OCI-LY7 (cell line): ENCODE results near the gene MYH6.

Experiments used
- EZH2phosphoT487 ChIP-seq: fragments of 200-600 bp; sonication (generic); IDR thresholded peaks from 2 replicates; pipeline ENCODE4 v1.6.1; 2018; ENCODE audit warnings: low read depth, borderline replicate concordance, mild to moderate bottlenecking, mixed run types, antibody characterized with exemption, low read length, moderate library complexity, mixed read lengths
- TF ChIP-seq, protein P1 (sequence below): fragments of 200-600 bp; sonication (generic); conservative IDR thresholded peaks from 2 replicates; pipeline ENCODE4 v1.5.1; 2014; ENCODE audit warnings: mild to moderate bottlenecking, antibody characterized with exemption, low read length, moderate library complexity, mixed read lengths

- TF ChIP-seq, protein P1, sequence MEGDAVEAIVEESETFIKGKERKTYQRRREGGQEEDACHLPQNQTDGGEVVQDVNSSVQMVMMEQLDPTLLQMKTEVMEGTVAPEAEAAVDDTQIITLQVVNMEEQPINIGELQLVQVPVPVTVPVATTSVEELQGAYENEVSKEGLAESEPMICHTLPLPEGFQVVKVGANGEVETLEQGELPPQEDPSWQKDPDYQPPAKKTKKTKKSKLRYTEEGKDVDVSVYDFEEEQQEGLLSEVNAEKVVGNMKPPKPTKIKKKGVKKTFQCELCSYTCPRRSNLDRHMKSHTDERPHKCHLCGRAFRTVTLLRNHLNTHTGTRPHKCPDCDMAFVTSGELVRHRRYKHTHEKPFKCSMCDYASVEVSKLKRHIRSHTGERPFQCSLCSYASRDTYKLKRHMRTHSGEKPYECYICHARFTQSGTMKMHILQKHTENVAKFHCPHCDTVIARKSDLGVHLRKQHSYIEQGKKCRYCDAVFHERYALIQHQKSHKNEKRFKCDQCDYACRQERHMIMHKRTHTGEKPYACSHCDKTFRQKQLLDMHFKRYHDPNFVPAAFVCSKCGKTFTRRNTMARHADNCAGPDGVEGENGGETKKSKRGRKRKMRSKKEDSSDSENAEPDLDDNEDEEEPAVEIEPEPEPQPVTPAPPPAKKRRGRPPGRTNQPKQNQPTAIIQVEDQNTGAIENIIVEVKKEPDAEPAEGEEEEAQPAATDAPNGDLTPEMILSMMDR, result no peak
- no peak for TF ChIP-seq EZH2phosphoT487
Measured at GRCh38 chr14:23377573-23378563, 30.2 kb downstream of the MYH6 start.
